CD4-positive, alpha-beta T cell treated with Interleukin-12 subunit alpha and Interleukin-12 subunit beta, for 1 hour (primary cell): ENCODE results near the gene MYCN.
"Not testable (repeated sequence)": the region's sequence is repeated elsewhere in the genome, so short reads cannot be mapped to it uniquely, and the experiment has no call there.

ENCODE experiments used
- DNase-seq: peaks from one replicate; pipeline ENCODE4 v3.0.0-alpha.2; 2020

Gene MYCN

DNA sequence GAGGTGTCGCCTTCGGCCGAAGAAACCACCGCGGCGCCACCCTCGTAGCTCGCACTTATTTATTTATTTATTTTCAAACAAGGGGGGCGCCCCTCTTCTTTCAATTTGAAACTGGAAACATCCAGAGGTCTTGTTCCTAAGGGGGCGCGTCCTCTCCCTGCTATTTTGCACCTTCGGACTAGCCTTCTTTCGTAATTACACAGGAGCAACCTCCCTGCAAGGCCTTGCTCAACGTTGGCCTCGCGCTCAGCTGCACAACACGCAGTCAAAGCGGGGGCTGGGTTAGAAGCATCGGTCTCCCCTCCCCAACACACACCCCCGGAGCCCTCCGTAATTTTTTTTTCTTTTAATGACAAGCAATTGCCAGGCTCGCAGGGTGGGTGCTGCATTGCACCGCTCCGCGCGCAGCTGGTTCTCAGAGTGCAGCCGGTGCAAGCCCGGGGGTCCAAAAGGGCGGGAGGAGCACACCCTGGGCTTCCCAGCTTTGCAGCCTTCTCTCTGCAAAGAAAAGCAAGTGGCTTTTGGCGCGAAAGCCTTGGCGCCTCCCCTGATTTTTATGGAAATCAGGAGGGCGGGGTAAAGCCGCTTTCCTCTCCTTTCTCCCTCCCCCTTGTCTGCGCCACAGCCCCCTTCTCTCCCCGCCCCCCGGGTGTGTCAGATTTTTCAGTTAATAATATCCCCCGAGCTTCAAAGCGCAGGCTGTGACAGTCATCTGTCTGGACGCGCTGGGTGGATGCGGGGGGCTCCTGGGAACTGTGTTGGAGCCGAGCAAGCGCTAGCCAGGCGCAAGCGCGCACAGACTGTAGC, at the start of gene MYCN:
Gene MYCN, plus strand, starts transcription at position 697 of the 807 bp plus-strand sequence. CDS start 1,515 bp downstream, outside the sequence.
- no peak for DNase-seq

DNA sequence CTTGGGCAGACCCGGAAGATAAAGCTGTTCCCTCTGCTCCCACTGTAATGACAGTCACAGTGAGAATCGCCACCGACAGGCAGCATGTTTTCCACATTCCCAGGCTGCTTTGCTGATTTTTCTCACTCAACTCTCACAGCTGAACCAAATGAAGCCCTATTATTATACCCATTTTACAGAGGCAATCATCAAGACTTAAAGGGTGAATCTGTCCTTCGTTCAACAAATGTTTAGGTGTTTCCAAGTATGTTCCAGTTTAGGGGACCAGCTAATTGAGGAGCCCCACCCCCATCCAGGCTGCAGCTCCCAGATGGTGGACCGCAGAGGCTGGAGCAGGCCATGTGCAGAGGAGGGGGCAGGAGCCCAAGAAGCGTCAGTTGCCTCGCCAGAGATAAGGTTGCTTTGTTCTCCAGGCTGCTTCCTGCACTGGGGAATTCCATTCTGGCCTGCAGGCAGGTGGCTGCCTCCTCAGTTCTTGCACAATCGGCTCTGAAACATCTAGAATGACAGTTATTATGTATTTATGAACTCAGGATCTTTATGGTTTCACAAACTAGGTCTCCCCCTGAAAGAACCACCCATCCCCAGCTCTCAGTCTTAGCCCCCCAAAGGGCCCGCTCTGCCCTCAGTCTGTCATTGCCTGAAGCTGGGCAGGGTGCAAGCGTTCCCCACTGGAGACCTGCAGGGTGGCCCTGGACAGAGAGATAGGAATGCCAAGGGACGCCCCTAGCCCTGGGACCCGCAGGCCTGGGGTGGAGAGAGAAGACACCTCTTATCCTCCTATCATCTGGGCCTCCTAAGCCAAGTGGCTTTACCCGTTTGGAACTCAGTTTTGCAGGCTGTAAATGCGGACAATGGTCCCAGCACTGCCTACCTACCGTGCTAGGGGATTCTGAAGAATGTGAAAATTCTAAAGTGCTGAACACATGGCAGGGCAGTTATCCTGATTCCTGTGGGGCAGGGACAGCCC, 49.1 kb upstream of the MYCN start:
- no peak for DNase-seq

DNA sequence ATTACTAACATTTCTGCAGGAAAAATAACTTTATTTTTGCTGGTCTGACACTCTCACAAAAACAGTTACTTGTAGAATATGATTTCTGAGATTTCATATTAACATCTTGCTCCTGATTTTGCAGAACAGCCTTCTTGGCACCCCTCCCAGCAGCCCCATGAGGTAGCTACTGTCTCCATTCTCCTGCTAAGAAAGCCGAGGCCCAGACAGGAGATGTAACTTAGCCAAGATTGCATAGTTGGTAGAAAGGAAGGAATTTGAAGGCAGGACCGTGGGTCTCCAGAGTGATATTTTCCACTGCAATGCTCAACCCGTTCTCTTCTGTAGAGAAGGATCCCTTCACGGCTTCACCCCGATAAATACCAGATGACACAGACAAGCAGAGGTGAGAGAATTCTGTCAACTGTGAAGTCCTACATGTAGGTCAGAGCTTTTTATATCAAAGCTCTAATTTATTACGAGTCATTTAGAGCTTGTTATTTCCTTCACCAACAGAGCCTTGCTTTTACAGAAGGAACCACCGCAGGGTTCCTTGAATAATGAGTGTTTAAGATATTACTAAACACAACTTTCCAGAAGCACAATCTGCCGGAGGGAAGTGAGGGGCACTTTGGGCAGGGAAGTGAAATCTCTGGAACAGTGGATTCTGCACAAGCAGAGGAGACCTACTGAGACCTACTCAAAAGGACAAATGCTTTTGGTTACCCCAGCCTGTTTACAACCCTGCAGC, 48.0 kb upstream of the MYCN start:
- no peak for DNase-seq

DNA sequence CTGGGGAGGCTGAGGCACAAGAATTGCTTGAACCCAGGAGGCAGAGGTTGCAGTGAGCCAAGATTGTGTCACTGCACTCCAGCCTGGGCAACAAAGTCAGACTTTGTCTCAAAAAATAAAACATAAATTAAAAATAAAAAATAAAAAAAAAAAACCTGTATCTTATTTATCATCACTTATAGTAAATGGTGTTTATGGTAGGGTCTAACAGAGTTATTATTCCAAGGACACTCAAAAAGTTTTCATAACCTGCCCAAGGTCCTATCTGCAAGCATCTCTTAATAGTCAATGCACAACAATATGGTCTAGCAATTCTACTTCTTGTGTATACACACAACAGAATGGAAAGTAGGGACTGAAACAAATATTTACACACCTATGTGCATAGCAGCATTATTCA, 47.3 kb upstream of the MYCN start:
- no peak for DNase-seq

DNA sequence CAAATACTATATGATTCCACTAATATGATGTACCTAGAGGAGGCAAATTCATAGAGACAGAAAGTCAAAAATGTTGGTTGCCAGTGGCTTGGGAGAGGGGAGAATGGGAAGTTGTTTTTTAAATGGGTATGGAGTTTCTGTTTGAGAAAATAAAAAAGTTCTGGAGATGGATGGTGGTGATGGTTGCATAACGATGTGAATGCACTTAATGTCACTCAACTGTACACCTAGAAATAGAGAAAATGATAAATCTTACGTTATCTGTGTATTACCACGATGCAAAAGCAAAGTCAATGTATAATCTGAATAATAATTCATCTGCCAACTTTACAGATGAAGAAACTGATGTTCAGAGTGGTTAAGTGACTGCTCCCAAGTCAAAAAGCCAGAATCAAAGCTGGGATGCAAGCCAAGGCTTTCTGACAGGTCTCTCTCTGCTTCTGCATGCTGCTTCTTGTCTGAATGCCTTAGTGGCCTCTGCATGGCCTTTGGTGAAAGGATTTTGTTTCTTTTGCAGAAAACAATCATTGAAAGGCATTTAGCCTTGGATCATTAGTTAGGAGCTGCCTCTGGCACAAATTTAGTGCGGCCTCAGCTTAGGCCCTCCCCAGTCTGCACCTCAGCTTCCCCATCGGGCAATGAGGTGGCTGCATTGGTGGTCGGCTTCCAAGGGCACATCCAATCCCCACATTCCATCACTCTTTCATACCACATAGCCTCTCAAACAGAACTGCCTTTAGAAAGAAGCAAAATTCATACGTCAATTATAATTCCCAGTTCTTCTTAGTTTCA, 46.5 kb upstream of the MYCN start:
- no peak for DNase-seq

DNA sequence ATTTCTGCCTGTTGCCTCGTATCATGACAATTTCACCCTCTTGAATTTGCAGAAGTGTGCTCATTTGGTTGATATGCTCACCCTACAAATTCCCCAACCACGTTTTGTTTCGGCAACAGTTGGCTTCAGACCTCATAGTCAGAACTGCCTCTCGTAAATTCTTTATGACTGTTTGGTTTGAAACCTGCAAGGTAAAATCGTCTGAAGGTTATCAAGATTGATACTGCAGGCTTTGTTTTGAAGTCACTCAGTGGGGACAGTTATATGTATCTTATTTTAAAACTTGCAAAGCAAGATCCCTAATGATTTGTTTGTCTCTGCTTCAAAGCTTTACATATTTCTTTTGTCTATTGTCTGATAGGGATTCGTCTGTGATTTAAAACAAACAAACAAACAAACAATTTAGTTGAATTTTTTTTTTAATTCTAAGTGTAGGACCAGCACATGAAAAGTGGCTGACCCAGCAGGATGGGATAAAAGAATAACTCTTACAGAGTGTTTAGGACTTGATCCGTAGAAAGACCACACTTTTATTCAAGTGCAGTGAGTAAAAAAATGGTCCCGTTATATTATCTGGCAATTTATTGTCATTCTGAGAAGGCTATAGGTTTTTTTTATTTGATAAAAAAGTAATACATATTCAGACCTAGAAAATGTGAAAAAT, 45.7 kb upstream of the MYCN start:
- DNase-seq, result no peak

DNA sequence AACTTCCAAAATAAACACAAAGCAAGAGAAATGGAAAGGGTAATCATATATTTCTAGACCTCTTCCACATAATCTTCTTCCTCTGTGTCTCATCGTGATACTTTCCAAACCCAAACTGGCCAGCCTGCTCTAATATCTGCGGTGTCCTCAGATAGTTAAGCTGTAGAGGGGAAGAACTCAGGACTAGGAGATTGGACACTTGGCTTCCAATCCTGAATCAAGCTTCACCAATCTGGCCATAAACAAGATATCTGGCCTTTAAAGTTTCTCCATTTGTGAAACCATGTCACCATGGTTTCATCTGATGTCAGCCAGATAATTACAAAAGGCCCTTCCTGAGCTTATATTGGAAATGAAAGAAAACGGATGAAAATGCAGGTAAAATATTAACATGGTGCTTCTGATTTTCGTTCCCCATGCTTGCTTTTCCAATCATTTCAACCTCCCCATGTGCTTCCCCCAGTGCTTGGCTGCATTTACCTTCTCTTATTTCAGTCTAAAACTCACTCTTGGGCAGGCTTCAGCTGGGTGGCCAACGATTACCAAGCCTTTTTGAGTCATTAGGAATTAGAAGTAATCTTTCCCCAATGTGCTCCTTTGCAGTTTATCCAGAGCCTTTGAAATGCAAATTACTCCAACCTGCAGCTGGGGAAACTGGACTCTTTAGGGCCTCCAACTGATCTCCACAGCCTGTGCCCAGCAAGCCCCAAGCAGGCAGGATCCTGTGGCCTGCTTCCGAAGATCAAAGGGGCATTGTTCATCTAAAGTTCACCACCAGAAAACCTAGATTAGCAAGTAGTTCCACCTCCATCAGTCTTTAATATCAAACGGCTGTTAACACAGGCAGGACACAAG, 44.5 kb upstream of the MYCN start:
- no peak for DNase-seq

DNA sequence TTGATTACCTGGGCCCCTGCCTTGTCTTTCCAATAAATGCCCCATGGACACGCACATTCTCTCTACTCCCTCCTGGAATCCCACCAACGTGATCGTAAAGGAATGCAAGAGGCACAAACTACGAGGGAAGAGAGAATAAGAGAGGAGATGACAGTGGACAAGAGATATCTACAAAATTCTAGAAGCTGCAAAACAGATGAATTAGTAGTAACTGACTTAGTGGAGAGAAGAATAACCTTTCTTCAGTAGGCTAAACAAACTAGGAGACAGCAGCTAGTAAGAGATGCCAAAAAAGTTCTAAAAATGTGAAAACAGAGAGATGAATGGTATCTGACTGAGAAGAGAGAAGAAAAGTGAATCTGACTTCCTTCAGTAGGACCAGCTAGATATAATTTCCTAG, 43.5 kb upstream of the MYCN start:
- DNase-seq, result no peak

DNA sequence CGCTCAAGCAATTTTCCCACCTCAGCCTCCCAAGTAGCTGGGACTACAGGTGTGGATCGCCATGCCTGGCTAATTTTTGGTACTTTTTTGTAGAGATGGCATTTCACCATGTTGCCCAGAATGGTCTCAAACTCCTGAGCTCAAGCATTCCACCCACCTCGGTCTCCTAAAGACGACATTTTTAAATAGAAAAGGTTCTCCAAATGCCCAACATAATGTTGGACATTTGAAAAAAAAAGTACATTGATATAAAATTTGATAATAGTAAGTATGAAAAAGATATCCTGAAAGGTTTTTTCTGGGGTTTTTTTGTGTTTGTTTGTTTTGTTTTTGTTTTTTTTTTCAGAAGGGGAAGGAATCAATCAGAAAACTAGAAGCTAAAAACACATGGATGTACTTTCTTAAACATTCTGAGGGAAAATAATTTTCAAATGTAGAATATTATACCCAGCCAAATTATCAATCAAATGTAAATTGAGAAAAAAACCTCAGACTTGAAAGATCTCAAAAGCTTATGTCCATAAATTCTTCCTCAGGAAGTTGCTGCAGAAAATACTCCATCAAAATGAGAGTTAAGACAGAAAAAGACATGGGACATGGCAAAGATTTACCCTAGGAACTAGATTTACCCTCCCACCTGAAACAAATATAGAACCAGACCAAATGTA, 42.8 kb upstream of the MYCN start:
- no peak for DNase-seq

DNA sequence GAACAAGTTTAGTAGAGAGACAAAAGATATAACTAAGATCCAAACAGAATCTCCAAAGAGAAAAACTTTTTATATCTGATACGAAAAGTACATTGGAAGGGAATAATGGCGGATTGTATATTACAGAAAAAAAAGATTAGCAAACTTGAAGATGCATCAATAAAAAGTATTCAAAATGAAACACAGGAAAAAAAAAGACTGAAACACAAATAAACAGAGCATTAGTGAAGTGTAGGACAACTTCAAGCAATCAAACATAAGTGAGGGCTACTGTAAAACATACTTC, 41.1 kb upstream of the MYCN start:
- DNase-seq, result no peak

DNA sequence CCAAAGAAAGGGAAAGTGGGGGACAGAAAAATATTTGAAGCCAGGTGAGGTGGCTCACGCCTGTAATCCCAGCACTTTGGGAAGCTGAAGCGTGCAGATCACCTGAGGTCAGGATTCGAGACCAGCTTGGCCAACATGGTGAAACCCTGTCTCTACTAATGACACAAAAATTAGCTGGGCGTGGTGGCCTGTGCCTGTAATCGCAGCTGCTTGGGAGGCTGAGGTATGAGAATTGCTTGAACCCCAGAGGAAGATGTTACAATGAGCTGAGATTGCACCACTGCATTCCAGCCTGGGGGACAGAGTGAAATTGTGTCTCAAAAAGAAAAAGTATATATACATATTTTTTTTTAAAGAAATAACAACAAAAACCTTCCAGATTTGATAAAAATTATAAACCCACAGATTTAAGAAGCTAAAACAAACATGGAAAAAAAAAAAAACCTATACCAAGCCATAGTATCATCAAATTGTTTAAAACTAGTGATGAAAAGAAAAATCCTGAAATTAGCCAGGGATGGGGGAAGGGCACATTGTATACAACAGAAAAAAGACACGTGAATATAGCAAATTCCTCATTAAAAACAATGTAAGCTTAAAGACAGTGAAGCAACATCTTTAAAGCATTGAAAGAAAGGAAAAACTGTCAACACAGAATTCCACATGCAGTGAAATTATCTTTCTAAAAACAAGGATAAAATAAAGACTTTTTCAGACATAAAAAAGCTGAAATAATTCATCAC, 40.4 kb upstream of the MYCN start:
- no peak for DNase-seq

DNA sequence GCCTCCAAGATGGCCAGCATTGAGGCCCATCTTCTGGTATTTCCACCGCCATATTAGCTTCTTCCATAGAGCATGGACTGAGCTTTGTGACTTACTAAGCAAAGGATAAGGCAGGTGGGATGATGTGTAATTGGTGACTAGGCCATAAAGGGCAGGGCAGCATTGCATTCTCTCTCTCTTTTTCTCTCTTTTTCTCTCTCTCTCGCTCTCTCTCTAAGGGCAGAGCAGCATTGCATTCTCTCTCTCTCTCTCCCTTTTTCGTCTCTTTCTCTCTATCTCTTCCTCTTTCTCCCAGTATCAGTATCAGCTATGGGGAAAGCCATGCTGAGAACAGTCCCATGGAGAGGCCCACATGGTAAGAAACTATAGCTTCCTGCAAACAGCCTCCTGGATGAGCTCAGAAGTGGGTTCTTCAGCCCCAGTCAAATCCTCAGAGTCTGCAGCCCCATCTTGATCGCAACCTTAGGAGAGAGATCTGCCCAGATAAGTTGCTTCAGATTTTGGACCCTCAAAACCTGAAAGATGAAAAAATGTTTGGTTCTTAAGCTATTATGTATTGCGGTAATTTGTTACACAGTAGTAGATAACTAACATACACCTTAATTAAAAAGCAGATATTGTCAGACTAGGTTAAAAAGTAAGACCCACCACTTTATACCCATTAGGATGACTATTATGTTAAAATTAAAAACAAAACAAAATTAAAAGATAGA, 39.1 kb upstream of the MYCN start:
- DNase-seq, result no peak

DNA sequence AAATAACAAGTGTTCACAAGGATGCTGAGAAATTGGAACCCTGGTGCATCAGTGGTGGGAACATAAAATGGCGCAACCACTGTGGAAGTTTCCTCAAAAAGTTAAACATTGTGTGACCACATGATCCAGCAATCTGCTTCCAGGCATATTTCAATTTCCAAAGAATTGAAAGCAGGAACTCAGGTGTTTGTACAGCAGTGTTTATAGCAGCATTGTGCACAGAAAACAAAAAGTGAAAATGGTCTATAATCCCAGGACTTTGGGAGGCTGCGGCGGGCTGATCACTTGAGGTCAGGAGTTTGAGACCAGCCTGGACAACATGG, 38.6 kb upstream of the MYCN start:
- DNase-seq, result no peak

DNA sequence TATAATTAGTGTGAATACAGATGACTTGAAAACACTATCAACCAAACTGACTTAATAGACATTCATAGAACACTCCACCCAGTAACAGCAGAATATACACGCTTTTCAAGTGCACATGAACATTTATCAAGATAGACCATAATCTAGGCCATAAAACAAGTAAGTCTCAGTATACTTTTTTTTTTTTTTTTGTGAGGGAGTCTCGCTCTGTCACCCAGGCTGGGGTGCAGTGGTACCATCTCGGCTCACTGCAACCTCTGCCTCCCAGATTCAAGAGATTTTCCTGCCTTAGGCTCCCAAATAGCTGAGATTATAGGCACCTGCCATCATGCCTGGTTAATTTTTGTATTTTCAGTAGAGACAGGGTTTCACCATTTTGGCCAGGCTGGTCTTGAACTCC, 36.4 kb upstream of the MYCN start:
- DNase-seq, result not testable (repeated sequence)

DNA sequence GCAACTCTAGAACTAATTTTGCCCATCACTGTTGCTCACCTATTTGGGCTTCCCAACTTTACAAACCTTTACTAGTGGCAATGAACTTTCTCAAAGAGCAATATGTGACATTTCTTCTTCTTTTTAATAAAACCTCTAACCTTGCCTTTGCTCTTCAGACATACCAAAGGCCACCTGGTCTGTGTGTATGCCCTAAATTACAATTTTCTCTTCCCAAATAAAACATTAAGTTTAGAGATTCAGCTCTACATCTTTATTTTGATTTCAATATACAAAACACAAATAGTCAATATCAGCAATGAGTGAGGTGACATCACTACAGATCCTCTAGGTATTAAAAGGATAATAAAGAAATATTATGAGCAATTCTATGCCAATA, 35.1 kb upstream of the MYCN start:
- no peak for DNase-seq

DNA sequence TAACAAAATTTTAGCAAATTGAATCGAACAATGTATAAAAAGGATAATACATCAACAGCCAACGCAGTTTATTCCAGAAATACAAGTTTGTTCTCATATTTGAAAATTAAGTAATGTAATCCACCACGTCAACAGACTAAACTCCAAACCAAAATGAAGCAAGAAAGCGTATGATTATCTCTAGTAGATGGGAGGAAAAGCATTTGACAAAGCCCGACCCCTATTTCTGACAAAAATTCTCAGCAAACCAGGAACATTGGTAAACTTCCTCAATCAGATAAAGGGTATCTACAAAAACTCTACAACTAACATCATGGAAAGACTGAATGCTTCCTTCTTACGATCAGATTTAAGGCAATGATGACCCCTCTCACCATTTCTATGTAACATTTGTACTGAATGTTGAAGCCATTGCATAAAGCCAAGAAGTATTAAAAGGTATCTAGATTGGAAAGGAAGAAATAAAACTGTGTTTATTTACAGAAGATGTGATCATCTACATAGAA, 34.3 kb upstream of the MYCN start:
- no peak for DNase-seq

DNA sequence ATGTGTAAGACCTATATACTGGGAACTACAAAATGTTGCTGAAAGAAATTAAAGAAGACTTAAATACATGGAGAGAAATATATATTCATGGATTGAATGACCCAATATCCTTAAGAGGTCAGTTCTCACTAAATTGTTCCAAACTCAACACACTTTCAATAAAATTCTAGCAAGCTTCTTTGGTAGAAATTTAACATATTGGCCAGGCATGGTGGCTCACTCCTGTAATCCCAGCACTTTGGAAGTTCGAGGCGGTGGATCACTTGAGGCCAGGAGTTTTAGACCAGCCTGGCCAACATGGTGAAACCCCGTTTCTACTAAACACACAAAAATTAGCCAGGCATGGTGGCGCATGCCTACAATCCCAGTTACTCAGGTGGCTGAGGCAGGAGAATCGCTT, 33.6 kb upstream of the MYCN start:
- DNase-seq, result no peak

DNA sequence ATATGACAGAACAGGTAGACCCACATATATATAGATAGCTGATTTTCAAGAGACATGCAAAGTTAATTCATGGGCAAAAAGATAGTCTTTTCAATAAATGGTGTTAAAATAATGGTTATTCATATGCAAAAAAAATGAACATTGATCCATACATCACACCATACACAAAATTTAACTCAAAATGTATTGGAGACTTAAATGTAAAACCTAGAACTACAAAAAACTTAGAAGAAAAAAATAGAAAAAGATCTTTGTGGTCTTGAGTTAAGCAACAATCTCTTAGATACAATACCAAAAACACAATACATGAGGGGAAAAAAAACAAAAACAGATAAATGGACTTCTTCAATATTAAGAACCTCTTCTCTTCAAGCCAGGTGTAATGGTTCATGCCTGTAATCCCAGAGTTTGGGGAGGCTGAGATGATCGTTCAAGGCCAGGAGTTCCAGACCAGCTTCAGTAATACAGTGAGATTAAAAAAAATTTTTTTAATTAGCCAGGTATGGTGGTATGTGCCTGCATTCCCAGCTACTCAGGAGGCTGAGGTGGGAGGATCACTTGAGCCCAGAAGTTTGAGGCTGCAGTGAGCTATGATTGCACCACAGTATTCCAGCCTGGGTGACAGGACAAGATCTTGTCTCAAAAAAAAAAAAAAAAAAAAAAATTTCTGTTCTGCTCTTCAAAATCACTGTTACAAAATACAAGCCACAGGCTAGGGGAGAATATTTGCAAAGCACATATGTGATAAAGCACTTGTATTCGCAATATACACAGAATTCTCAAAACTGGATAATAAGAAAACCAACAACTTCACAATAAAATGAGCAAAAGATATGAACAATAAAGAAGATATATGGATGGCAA, 32.7 kb upstream of the MYCN start:
- DNase-seq, result no peak
